Activated gamma-delta T cell treated with Interleukin-2 at 50 U/mL for 16 hours (primary cell): ENCODE measurements around the gene FAM229B.
"Not testable (repeated sequence)": the region's sequence is repeated elsewhere in the genome, so short reads cannot be mapped to it uniquely, and the experiment has no call there.

Source experiments
- DNase-seq: peaks from one replicate; pipeline ENCODE4 v3.0.0-alpha.2; 2020

Gene FAM229B

GRCh38 chr6:112087136-112087911, at the start of gene FAM229B, which contains the start of gene TUBE1:
Gene FAM229B, plus strand, starts transcription at chr6:112087591. Its CDS starts 11,693 bp downstream, at chr6:112099284.
Gene TUBE1, minus strand, starts transcription at chr6:112087482. Its CDS starts 48 bp downstream, at chr6:112087434.
- DNase-seq = peak; percentile 86

- DNase-seq = no peak
Observed at GRCh38 chr6:112037783-112038216, 49.6 kb upstream of the FAM229B start.

- DNase-seq = no peak
Observed at GRCh38 chr6:112038268-112038667, 49.1 kb upstream of the FAM229B start.

- DNase-seq = no peak
Observed at GRCh38 chr6:112038756-112039430, 48.5 kb upstream of the FAM229B start.

GRCh38 chr6:112039431-112039770, 48.0 kb upstream of the FAM229B start:
- DNase-seq = no peak

GRCh38 chr6:112040956-112041355, 46.4 kb upstream of the FAM229B start:
- DNase-seq = no peak

GRCh38 chr6:112041535-112041934, 45.9 kb upstream of the FAM229B start:
- no peak for DNase-seq

- peak; percentile 91 for DNase-seq
Observed at GRCh38 chr6:112043032-112044007, 44.1 kb upstream of the FAM229B start.

GRCh38 chr6:112044196-112044595, 43.2 kb upstream of the FAM229B start:
- DNase-seq = no peak

- no peak for DNase-seq
Observed at GRCh38 chr6:112044856-112045255, 42.5 kb upstream of the FAM229B start.

- DNase-seq = not testable (repeated sequence)
Observed at GRCh38 chr6:112047523-112047922, 39.9 kb upstream of the FAM229B start.

GRCh38 chr6:112049026-112049799, 38.2 kb upstream of the FAM229B start:
- no peak for DNase-seq

GRCh38 chr6:112049996-112050395, 37.4 kb upstream of the FAM229B start:
- DNase-seq = no peak

- no peak for DNase-seq
Observed at GRCh38 chr6:112050429-112050828, 37.0 kb upstream of the FAM229B start.

GRCh38 chr6:112051251-112051740, 36.1 kb upstream of the FAM229B start:
- not testable (repeated sequence) for DNase-seq

- no peak for DNase-seq
Observed at GRCh38 chr6:112054001-112054400, 33.4 kb upstream of the FAM229B start, which contains the start of gene CCN6. Gene CCN6, plus strand, starts transcription at chr6:112054104. Its CDS starts 254 bp downstream, at chr6:112054358.

GRCh38 chr6:112054555-112055190, 32.7 kb upstream of the FAM229B start:
- no peak for DNase-seq

GRCh38 chr6:112058243-112059032, 29.0 kb upstream of the FAM229B start:
- no peak for DNase-seq

- no peak for DNase-seq
Observed at GRCh38 chr6:112061605-112062004, 25.8 kb upstream of the FAM229B start.

GRCh38 chr6:112062966-112063365, 24.4 kb upstream of the FAM229B start:
- DNase-seq = no peak
